Mesendoderm (in vitro differentiated cells): ENCODE results near the gene MORC3.

Experiments
- DNase-seq: peaks from one replicate; pipeline ENCODE4 v3.0.0; 2013
- H2AK5ac ChIP-seq: 2 replicates; pipeline ENCODE4 v1.6.1; 2013; ENCODE audit warnings: low read length, inconsistent platforms
- H2BK120ac ChIP-seq: 2 replicates; pipeline ENCODE4 v1.6.1; 2013; ENCODE audit warnings: low read depth, mild to moderate bottlenecking, low read length, moderate library complexity, mixed read lengths
- H2BK15ac ChIP-seq: replicated peaks from 2 replicates; pipeline ENCODE4 v1.6.1; 2013; ENCODE audit warnings: low read depth, mild to moderate bottlenecking, moderate library complexity
- H2BK5ac ChIP-seq: 2 replicates; pipeline ENCODE4 v1.6.1; 2013; ENCODE audit warnings: low read length, inconsistent platforms
- H3K18ac ChIP-seq: 2 replicates; pipeline ENCODE4 v1.6.1; 2013; ENCODE audit warnings: mild to moderate bottlenecking, low read length, mixed read lengths
- H3K23ac ChIP-seq: one replicate; pipeline ENCODE4 v1.6.1; 2013; ENCODE audit warnings: low read length
- H3K27ac ChIP-seq: 2 replicates; pipeline ENCODE4 v1.5.1; 2013; ENCODE audit warnings: low read depth, mild to moderate bottlenecking, inconsistent platforms, low read length, moderate library complexity
- H3K27me3 ChIP-seq: 2 replicates; pipeline ENCODE4 v1.6.1; 2013; ENCODE audit warnings: low read length, control low read depth, mild to moderate bottlenecking, inconsistent platforms; ENCODE audit not compliant: insufficient read depth, poor library complexity
- H3K36me3 ChIP-seq: 2 replicates; pipeline ENCODE4 v1.6.1; 2013; ENCODE audit warnings: low read length, inconsistent platforms; ENCODE audit not compliant: control insufficient read depth, insufficient read depth
- H3K4ac ChIP-seq: one replicate; pipeline ENCODE4 v1.6.1; 2013; ENCODE audit warnings: low read depth, mild to moderate bottlenecking, low read length, moderate library complexity
- H3K4me1 ChIP-seq: 2 replicates; pipeline ENCODE4 v1.6.1; 2013; ENCODE audit warnings: low read depth, low read length, inconsistent platforms; ENCODE audit not compliant: control insufficient read depth
- H3K4me2 ChIP-seq: 2 replicates; pipeline ENCODE4 v1.6.1; 2013; ENCODE audit warnings: low read length
- H3K4me3 ChIP-seq: 2 replicates; pipeline ENCODE4 v1.5.1; 2013; ENCODE audit warnings: mild to moderate bottlenecking, low read length
- H3K56ac ChIP-seq: one replicate; pipeline ENCODE4 v1.6.1; 2013; ENCODE audit warnings: low read length
- H3K79me1 ChIP-seq: 2 replicates; pipeline ENCODE4 v1.6.1; 2013; ENCODE audit warnings: low read length, inconsistent platforms
- H3K79me2 ChIP-seq: 2 replicates; pipeline ENCODE4 v1.6.1; 2013; ENCODE audit warnings: mild to moderate bottlenecking, low read length; ENCODE audit not compliant: control insufficient read depth, insufficient read depth
- H3K9ac ChIP-seq: 2 replicates; pipeline ENCODE4 v1.6.1; 2013; ENCODE audit warnings: low read length, inconsistent platforms
- H4K5ac ChIP-seq: one replicate; pipeline ENCODE4 v1.6.1; 2013; ENCODE audit warnings: low read length
- H4K8ac ChIP-seq: one replicate; pipeline ENCODE4 v1.6.1; 2013; ENCODE audit warnings: low read depth, mild to moderate bottlenecking, control low read depth, low read length, moderate library complexity
- WGBS: extraction: QIAGEN DNeasy Blood & Tissue Kit; methylation state at CpG from one replicate; pipeline ENCODE4 v1.1.7; 2013; ENCODE audit warnings: low lambda C conversion rate, missing lambda C conversion rate; ENCODE audit not compliant: insufficient coverage; ENCODE audit errors: extremely low coverage; 5-methylcytosine and 5-hydroxymethylcytosine counted together

MORC3 gene

DNA sequence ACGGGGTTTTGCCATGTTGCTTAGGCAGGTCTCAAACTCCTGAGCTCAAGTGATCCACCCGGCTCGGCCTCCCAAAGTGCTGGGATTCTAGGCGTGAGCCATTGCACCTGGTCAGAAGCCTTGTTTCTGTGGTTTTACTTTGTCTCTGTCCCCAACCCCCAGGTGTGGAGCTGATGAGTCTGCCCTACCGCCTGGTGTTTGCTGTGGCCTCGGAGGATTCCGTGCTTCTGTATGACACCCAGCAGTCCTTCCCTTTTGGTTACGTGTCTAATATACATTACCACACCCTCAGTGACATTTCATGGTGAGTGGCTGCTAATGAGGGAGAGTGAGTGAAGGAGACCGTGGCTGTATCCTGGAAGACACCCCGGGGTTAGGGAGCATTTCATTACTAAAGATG lies 91.3 kb downstream of the MORC3 start:
- no CpG with 5 or more reads among the region's 10 CpGs for WGBS
- no peak overlapping the region for H3K23ac ChIP-seq
- no peaks in the 10 kb centered on the region for H3K79me2 ChIP-seq
- no peaks in the 10 kb centered on the region for H3K79me1 ChIP-seq
- H3K9ac ChIP-seq = no peak overlapping the region
- H3K4me2 ChIP-seq = no peak overlapping the region
- H2AK5ac ChIP-seq = no peak overlapping the region
- no peak overlapping the region for H3K27ac ChIP-seq
- H3K56ac ChIP-seq = no peak overlapping the region
- no peak overlapping the region for H3K4me3 ChIP-seq
- no peak overlapping the region for H4K5ac ChIP-seq
- H3K36me3 ChIP-seq = peaks cover 4% of the 10 kb centered on the region
- no peak overlapping the region for H3K18ac ChIP-seq
- H2BK15ac ChIP-seq = no peak overlapping the region
- no peaks in the 10 kb centered on the region for H3K4me1 ChIP-seq
- no peaks in the 10 kb centered on the region for H3K27me3 ChIP-seq
- H3K4ac ChIP-seq = no peak overlapping the region
- no peak overlapping the region for H2BK5ac ChIP-seq
- H4K8ac ChIP-seq = no peak overlapping the region
- DNase-seq = no peak
- no peak overlapping the region for H2BK120ac ChIP-seq

- Histone ChIP-seq H3K18ac (no peak overlapping the region), H3K36me3 (peaks cover 4% of the 10 kb centered on the region)
Measured at GRCh38 chr21:36412916-36413315, 92.9 kb downstream of the MORC3 start.

DNA sequence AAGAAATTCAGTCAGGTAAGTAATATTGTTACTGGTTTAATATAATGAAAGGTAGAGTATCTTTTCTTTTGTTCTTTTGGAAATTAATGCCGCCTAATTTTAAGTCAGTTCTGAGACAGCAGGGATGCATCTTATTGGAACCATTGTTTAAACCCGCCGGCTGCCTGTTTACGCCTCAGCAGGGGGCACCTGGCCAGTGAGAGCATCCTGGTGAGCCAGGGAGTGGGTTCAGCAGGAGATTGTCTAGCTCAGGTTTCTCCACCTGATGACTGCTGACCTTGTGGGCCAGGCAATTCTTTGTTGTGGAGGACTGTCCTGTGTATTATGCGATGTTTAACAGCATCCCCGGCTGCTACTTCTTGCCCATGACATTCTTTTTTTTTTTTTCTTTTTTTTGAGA lies 95.4 kb downstream of the MORC3 start:
- Histone ChIP-seq H3K4ac (no peak overlapping the region), H2BK120ac (no peak overlapping the region), H2BK15ac (no peak overlapping the region), H3K4me2 (no peak overlapping the region), H3K4me3 (no peak overlapping the region), H3K56ac (no peak overlapping the region), H3K9ac (no peak overlapping the region), H3K79me1 (no peaks in the 10 kb centered on the region), H2AK5ac (no peak overlapping the region), H3K27ac (peak overlapping the region; percentile 41), H3K79me2 (no peaks in the 10 kb centered on the region), H3K36me3 (peaks cover 4% of the 10 kb centered on the region), H2BK5ac (no peak overlapping the region), H3K18ac (no peak overlapping the region), H4K8ac (no peak overlapping the region), H3K23ac (no peak overlapping the region), H3K27me3 (no peaks in the 10 kb centered on the region), H3K4me1 (no peaks in the 10 kb centered on the region), H4K5ac (no peak overlapping the region)
- WGBS = no CpG with 5 or more reads among the region's 6 CpGs
- DNase-seq = peak; percentile 63

More at GRCh38 chr21:36412916-36413315, 92.9 kb downstream of the MORC3 start:
- no peak overlapping the region for H2BK120ac ChIP-seq
- no peak overlapping the region for H3K27ac ChIP-seq
- DNase-seq = no peak
- H2AK5ac ChIP-seq = no peak overlapping the region
- H3K79me1 ChIP-seq = no peaks in the 10 kb centered on the region
- no peak overlapping the region for H4K5ac ChIP-seq
- no peak overlapping the region for H3K23ac ChIP-seq
- H4K8ac ChIP-seq = no peak overlapping the region
- no peak overlapping the region for H3K4ac ChIP-seq
- no peaks in the 10 kb centered on the region for H3K27me3 ChIP-seq
- H2BK5ac ChIP-seq = no peak overlapping the region
- H3K4me1 ChIP-seq = no peaks in the 10 kb centered on the region
- no peak overlapping the region for H3K4me2 ChIP-seq
- no peak overlapping the region for H3K56ac ChIP-seq
- H2BK15ac ChIP-seq = no peak overlapping the region
- no peaks in the 10 kb centered on the region for H3K79me2 ChIP-seq
- WGBS = no CpG with 5 or more reads among the region's 11 CpGs
- no peak overlapping the region for H3K4me3 ChIP-seq
- no peak overlapping the region for H3K9ac ChIP-seq

DNA sequence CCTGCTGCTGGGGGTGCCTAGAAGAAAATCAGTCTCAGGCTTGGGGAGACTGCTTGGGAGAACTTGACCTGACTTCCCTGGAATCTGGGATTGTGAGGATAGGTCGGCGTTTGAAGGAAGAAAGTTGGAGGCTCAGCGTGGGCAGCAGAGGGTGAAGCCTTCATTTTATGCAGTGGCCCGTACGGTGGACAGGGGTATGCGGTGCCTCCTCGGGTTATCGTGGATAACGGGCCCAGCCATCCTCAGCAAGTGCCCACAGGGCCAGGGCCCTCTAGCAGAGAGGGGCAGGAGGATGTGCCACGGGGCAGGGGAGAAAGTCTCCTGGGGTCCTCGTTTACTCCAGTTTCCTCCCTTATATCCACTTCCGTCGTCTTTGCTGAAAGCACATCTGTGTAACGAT lies 99.2 kb downstream of the MORC3 start:
- Histone ChIP-seq H3K9ac (no peak overlapping the region), H4K5ac (no peak overlapping the region), H3K23ac (no peak overlapping the region), H3K27me3 (no peaks in the 10 kb centered on the region), H3K36me3 (peaks cover 1% of the 10 kb centered on the region), H2BK15ac (no peak overlapping the region), H3K79me2 (no peaks in the 10 kb centered on the region), H3K4me3 (no peak overlapping the region), H3K27ac (no peak overlapping the region), H2AK5ac (no peak overlapping the region), H3K4me1 (peaks cover 7% of the 10 kb centered on the region), H2BK120ac (no peak overlapping the region), H4K8ac (no peak overlapping the region), H3K4me2 (no peak overlapping the region), H2BK5ac (no peak overlapping the region), H3K56ac (no peak overlapping the region), H3K4ac (no peak overlapping the region), H3K79me1 (no peaks in the 10 kb centered on the region), H3K18ac (no peak overlapping the region)
- WGBS = no CpG with 5 or more reads among the region's 14 CpGs
- DNase-seq = no peak

DNA sequence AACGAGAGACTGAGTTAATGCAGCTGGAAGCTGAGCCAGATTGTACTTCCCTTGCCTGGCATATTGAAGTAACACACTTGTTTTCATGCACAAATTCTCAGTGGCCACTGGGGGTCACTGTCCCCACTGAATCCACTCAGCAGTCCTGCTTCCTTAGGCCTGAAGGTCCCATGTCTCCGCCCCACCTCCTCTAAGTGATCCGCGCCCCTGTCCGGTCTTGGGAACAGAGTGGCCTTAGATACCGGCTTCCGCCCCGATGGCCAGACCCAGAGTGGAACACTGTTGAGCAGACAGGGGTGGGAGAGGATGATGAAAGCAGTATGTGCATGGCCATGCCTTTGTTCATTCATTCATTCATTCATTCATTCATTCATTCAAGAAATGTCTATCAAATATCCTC lies 100.0 kb downstream of the MORC3 start:
- no peak overlapping the region for H2BK120ac ChIP-seq
- H3K4me3 ChIP-seq = no peak overlapping the region
- H3K9ac ChIP-seq = no peak overlapping the region
- WGBS = no CpG with 5 or more reads among the region's 8 CpGs
- no peak overlapping the region for H3K56ac ChIP-seq
- no peak overlapping the region for H3K4ac ChIP-seq
- peaks cover 1% of the 10 kb centered on the region for H3K36me3 ChIP-seq
- peaks cover 7% of the 10 kb centered on the region for H3K4me1 ChIP-seq
- H3K23ac ChIP-seq = no peak overlapping the region
- H3K27me3 ChIP-seq = no peaks in the 10 kb centered on the region
- H3K18ac ChIP-seq = no peak overlapping the region
- H3K4me2 ChIP-seq = no peak overlapping the region
- no peak overlapping the region for H2AK5ac ChIP-seq
- H3K79me2 ChIP-seq = no peaks in the 10 kb centered on the region
- H2BK15ac ChIP-seq = no peak overlapping the region
- H2BK5ac ChIP-seq = no peak overlapping the region
- H3K79me1 ChIP-seq = no peaks in the 10 kb centered on the region
- DNase-seq = peak; percentile 93
- H4K5ac ChIP-seq = no peak overlapping the region
- no peak overlapping the region for H3K27ac ChIP-seq
- H4K8ac ChIP-seq = no peak overlapping the region

DNA sequence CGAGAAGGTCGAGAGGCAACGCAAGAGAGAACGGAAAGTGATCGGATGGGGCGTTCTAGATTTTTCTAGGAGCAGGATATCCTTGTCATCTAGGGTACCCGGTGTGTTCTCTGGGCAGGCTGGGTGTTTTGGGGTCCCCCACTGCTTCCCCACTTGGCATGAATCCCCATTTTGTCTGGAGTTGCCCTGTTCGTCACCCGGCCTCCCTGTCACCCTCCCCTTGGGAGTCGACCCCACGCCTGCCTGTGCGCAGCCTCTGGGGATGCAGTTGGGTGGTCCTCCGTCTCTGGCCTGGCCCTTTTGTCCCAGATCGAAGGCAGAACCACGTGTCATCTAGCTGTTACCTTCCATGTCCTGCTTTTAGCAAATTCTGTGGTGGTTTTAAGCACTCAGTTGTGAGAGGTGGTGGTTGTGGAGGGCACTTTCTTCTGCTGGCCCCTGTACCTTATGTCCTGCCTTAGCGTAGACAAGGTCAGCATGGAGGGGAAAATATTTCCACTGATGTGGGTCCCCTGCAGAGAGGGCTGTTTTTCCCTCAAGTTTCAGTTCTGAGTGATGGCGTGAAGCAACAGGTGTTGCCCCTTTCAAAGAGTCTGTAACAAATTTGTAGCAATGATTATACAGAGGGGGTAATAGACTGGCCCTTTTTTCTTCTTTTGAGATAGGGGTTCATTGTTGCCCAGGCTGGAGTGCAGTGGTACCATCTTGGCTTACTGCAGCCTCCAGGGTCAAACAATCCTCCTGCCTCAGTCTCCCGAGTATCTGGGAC lies 100.8 kb downstream of the MORC3 start:
- Histone ChIP-seq H4K8ac (no peak overlapping the region), H2BK120ac (no peak overlapping the region), H2AK5ac (no peak overlapping the region), H3K4ac (no peak overlapping the region), H2BK15ac (no peak overlapping the region), H3K79me1 (no peaks in the 10 kb centered on the region), H3K18ac (no peak overlapping the region), H3K4me2 (no peak overlapping the region), H3K79me2 (no peaks in the 10 kb centered on the region), H3K56ac (no peak overlapping the region), H3K36me3 (peaks cover 1% of the 10 kb centered on the region), H4K5ac (no peak overlapping the region), H2BK5ac (no peak overlapping the region), H3K23ac (no peak overlapping the region), H3K27me3 (no peaks in the 10 kb centered on the region), H3K9ac (no peak overlapping the region), H3K4me3 (no peak overlapping the region), H3K4me1 (peaks cover 7% of the 10 kb centered on the region), H3K27ac (no peak overlapping the region)
- no peak for DNase-seq
- WGBS = no CpG with 5 or more reads among the region's 18 CpGs
